Keratinocyte (primary cell): ENCODE measurements around the gene CIPC. TPM values are rescaled to one million over a fixed set of nuclear protein-coding genes. Genes with fewer than 3 reads are reported as not detected.

ENCODE experiments used
- DNase-seq: peaks from one replicate; pipeline ENCODE4 v3.0.0-alpha.2; 2011; ENCODE audit warnings: low read depth, missing footprints, low spot score
- FAIRE-seq: peaks from 2 replicates; lab custom pipeline; 2011; peaks lifted over from hg19 to GRCh38; lab: Jason Lieb, UNC
- H2AFZ ChIP-seq: 2 replicates; pipeline ENCODE4 v1.6.0; 2012; ENCODE audit warnings: low read length, control low read depth, inconsistent platforms; ENCODE audit not compliant: control insufficient read depth
- H3K27ac ChIP-seq: 2 replicates; pipeline ENCODE4 v1.5.1; 2011; ENCODE audit warnings: low read length; ENCODE audit not compliant: control insufficient read depth, insufficient read depth
- H3K27me3 ChIP-seq: 3 replicates; pipeline ENCODE4 v1.6.0; 2011; ENCODE audit warnings: low read length; ENCODE audit not compliant: control insufficient read depth, insufficient read depth; ENCODE audit errors: extremely low read depth
- H3K36me3 ChIP-seq, 2 experiments: 2 replicates in 1 of 2; 3 replicates in 1 of 2; pipeline ENCODE4 v1.5.1; 2011; ENCODE audit warnings: low read length in 2 of 2, mild to moderate bottlenecking in 1 of 2; ENCODE audit not compliant: control insufficient read depth in 2 of 2, insufficient read depth in 2 of 2; ENCODE audit errors: extremely low read depth in 1 of 2
- H3K4me1 ChIP-seq: 3 replicates; pipeline ENCODE4 v1.5.1; 2011; ENCODE audit warnings: low read length; ENCODE audit not compliant: control insufficient read depth, insufficient read depth; ENCODE audit errors: extremely low read depth
- H3K4me2 ChIP-seq: 3 replicates; pipeline ENCODE4 v1.6.0; 2011; ENCODE audit warnings: low read depth, low read length; ENCODE audit not compliant: control insufficient read depth, insufficient read depth; ENCODE audit errors: extremely low read depth
- H3K4me3 ChIP-seq, 3 experiments: fragments of 200-600 bp in 1 of 3; sonication (generic) in 1 of 3; 2 replicates in 2 of 3; 3 replicates in 1 of 3; pipeline ENCODE4 v1.5.1; 2011 to 2016; ENCODE audit warnings: low read length in 3 of 3, mild to moderate bottlenecking in 3 of 3, control low read depth in 2 of 3, inconsistent platforms in 1 of 3, low read depth in 1 of 3, mixed read lengths in 1 of 3, mixed run types in 1 of 3, moderate library complexity in 1 of 3; ENCODE audit not compliant: control insufficient read depth in 2 of 3, insufficient read depth in 2 of 3; ENCODE audit errors: extremely low read depth in 1 of 3
- H3K79me2 ChIP-seq: 2 replicates; pipeline ENCODE4 v1.6.0; 2012; ENCODE audit warnings: low read length; ENCODE audit not compliant: control insufficient read depth, insufficient read depth
- H3K9ac ChIP-seq: 3 replicates; pipeline ENCODE4 v1.6.0; 2011; ENCODE audit warnings: low read length; ENCODE audit not compliant: control insufficient read depth, insufficient read depth; ENCODE audit errors: extremely low read depth
- H3K9me1 ChIP-seq: 3 replicates; pipeline ENCODE4 v1.6.0; 2011; ENCODE audit warnings: low read length; ENCODE audit not compliant: control insufficient read depth, insufficient read depth; ENCODE audit errors: extremely low read depth
- H3K9me3 ChIP-seq: 2 replicates; pipeline ENCODE4 v1.5.1; 2012; ENCODE audit warnings: low read depth, low read length; ENCODE audit not compliant: control insufficient read depth
- H4K20me1 ChIP-seq: 3 replicates; pipeline ENCODE4 v1.6.0; 2011; ENCODE audit warnings: low read length; ENCODE audit not compliant: control insufficient read depth, insufficient read depth; ENCODE audit errors: extremely low read depth
- CTCF ChIP-seq, 3 experiments: IDR thresholded peaks in 1 of 3; conservative IDR thresholded peaks in 1 of 3; optimal IDR thresholded peaks in 1 of 3; 2 replicates in 2 of 3; 3 replicates in 1 of 3; pipeline versions ENCODE3 to v1.5.1; 2011; ENCODE audit warnings: low read length in 3 of 3, mild to moderate bottlenecking in 3 of 3, moderate library complexity in 2 of 3, control low read depth in 1 of 3, inconsistent platforms in 1 of 3; ENCODE audit not compliant: insufficient read depth in 2 of 3; ENCODE audit errors: extremely low read depth in 1 of 3
- EZH2 ChIP-seq: IDR thresholded peaks from one replicate; pipeline ENCODE4 v1.6.1; 2012; ENCODE audit warnings: inconsistent platforms, mild to moderate bottlenecking, low read length, moderate library complexity
- dilution Hi-C: fragments of 300-500 bp; cut with MboI; formaldehyde crosslinking; loops from one replicate; pipeline ENCODE4 v1.7.0; 2020; ENCODE audit warnings: low sequenced_read_pairs; ENCODE audit not compliant: extremely low pct_ligation_motif_present
- polyA plus RNA-seq, 5 experiments: library from polyadenylated mRNA; depleted of rRNA in 3 of 5; stranded (reverse) in 3 of 5; stranded (forward) in 1 of 5; unstranded in 1 of 5; fragments of >200 nt; gene quantifications; 1 replicate in 1 of 5; 2 replicates in 3 of 5; 3 replicates in 1 of 5; pipeline versions ENCODE4 v1.2.1 to v1.2.3, GENCODE V29; 2011 to 2012; ENCODE audit warnings: missing spikeins in 2 of 5, low read depth in 1 of 5, low replicate concordance in 1 of 5

CIPC gene
- polyA plus RNA-seq, 1 donor (not counting 4 experiments of a cell fraction or from before 2014, with no cell fraction given): 13.2 TPM

GRCh38 chr14:77103951-77104350, 5.9 kb downstream of the CIPC start:
- no peaks in the 10 kb centered on the region for H3K9me1 ChIP-seq
- H3K27me3 ChIP-seq: no peaks in the 10 kb centered on the region
- H2AFZ ChIP-seq: no peak overlapping the region
- TF ChIP-seq CTCF (optimal IDR thresholded peaks at IDR 0.05 in 1 of 3, IDR thresholded peaks at IDR 0.05 in 1 of 3, conservative IDR thresholded peaks at IDR 0.05 in 1 of 3; ENCODE audit: extremely low read depth in 1 of 3, insufficient read depth in 2 of 3, low read length in 3 of 3): no peak
- no peak for TF ChIP-seq EZH2
- FAIRE-seq (no peak), DNase-seq (no peak)
- H3K9me3 ChIP-seq: no peaks in the 10 kb centered on the region
- no peak overlapping the region for H3K9ac ChIP-seq
- H3K36me3 ChIP-seq: peaks cover 4% of the 10 kb centered on the region in 2 experiments
- dilution Hi-C loops: no loop called here
- no peak overlapping the region for H3K4me3 ChIP-seq
- H3K4me1 ChIP-seq: peaks cover 8% of the 10 kb centered on the region
- H3K4me2 ChIP-seq: no peak overlapping the region
- peaks cover 17% of the 10 kb centered on the region for H3K79me2 ChIP-seq
- no peak overlapping the region for H3K27ac ChIP-seq
- H4K20me1 ChIP-seq: no peaks in the 10 kb centered on the region

- Histone ChIP-seq H4K20me1 (no peaks in the 10 kb centered on the region), H3K79me2 (peaks cover 15% of the 10 kb centered on the region), H3K9me3 (no peaks in the 10 kb centered on the region), H3K27ac (no peak overlapping the region), H3K4me3 (no peak overlapping the region), H3K9me1 (no peaks in the 10 kb centered on the region), H3K4me1 (peaks cover 3% of the 10 kb centered on the region), H2AFZ (no peak overlapping the region), H3K27me3 (no peaks in the 10 kb centered on the region), H3K9ac (no peak overlapping the region), H3K4me2 (no peak overlapping the region), H3K36me3 (peaks cover 4% of the 10 kb centered on the region in 2 experiments)
- TF ChIP-seq CTCF (optimal IDR thresholded peaks at IDR 0.05 in 1 of 3, IDR thresholded peaks at IDR 0.05 in 1 of 3, conservative IDR thresholded peaks at IDR 0.05 in 1 of 3; ENCODE audit: extremely low read depth in 1 of 3, insufficient read depth in 2 of 3, low read length in 3 of 3) (no peak), EZH2 (no peak)
- dilution Hi-C loops: no loop called here
- DNase-seq (no peak), FAIRE-seq (no peak)
Measured at GRCh38 chr14:77104393-77104792, 6.3 kb downstream of the CIPC start.
